CD14-positive monocyte (primary cell): ENCODE data around the gene MRPL48. TPM values are rescaled to one million over a fixed set of nuclear protein-coding genes. Genes with fewer than 3 reads are reported as not detected.

ENCODE experiments used
- DNase-seq, 3 donors: peaks; one replicate each; pipeline ENCODE4 v3.0.0-alpha.2; 2011 to 2022
- H2AFZ ChIP-seq: 2 replicates; pipeline ENCODE4 v1.6.0; 2012; ENCODE audit warnings: mild to moderate bottlenecking, low read depth, low read length, inconsistent platforms; ENCODE audit not compliant: insufficient read depth, poor library complexity, severe bottlenecking
- H3K27ac ChIP-seq, 2 donors: 1 replicate in 1 of 2; 2 replicates in 1 of 2; pipeline ENCODE4 v1.5.1; 2012 to 2013; ENCODE audit warnings: low read length in 2 of 2, control low read depth in 1 of 2, inconsistent platforms in 1 of 2, low read depth in 1 of 2, mild to moderate bottlenecking in 1 of 2
- H3K27me3 ChIP-seq, 2 donors: one replicate each; pipeline versions ENCODE4 v1.6.0 to v1.6.1; 2011 to 2013; ENCODE audit warnings: low read length in 2 of 2; ENCODE audit not compliant: control insufficient read depth in 2 of 2, insufficient read depth in 2 of 2
- H3K36me3 ChIP-seq, 2 donors: replicated peaks in 1 of 2; 1 replicate in 1 of 2; 2 replicates in 1 of 2; pipeline versions ENCODE4 v1.5.1 to v1.6.1; 2012 to 2013; ENCODE audit warnings: low read length in 2 of 2, control low read depth in 1 of 2, inconsistent platforms in 1 of 2, mild to moderate bottlenecking in 1 of 2; ENCODE audit not compliant: insufficient read depth in 2 of 2, control insufficient read depth in 1 of 2
- H3K4me1 ChIP-seq, 2 donors: 1 replicate in 1 of 2; 2 replicates in 1 of 2; pipeline versions ENCODE4 v1.5.1 to v1.6.1; 2012 to 2013; ENCODE audit warnings: low read length in 2 of 2, control low read depth in 1 of 2, inconsistent platforms in 1 of 2, mild to moderate bottlenecking in 1 of 2, moderate library complexity in 1 of 2; ENCODE audit not compliant: insufficient read depth in 2 of 2, control insufficient read depth in 1 of 2
- H3K4me2 ChIP-seq: replicated peaks from 2 replicates; pipeline ENCODE3; 2012; ENCODE audit warnings: low read length, moderate library complexity, mild to moderate bottlenecking; ENCODE audit not compliant: poor library complexity, severe bottlenecking; ENCODE audit errors: extremely low read depth
- H3K4me3 ChIP-seq, 3 experiments: fragments of 200-600 bp in 1 of 3; sonication (generic) in 1 of 3; replicated peaks in 1 of 3; 1 replicate in 2 of 3; 2 replicates in 1 of 3; pipeline ENCODE4 v1.5.1; 2011 to 2013; ENCODE audit warnings: low read length in 3 of 3, mild to moderate bottlenecking in 3 of 3, control low read depth in 2 of 3, low read depth in 2 of 3, inconsistent platforms in 1 of 3, moderate library complexity in 1 of 3
- H3K79me2 ChIP-seq: 2 replicates; pipeline ENCODE4 v1.6.0; 2012; ENCODE audit warnings: mild to moderate bottlenecking, control low read depth, inconsistent platforms, low read length, moderate library complexity; ENCODE audit not compliant: insufficient read depth
- H3K9ac ChIP-seq: 2 replicates; pipeline ENCODE4 v1.6.0; 2017; ENCODE audit warnings: low read length, mild to moderate bottlenecking; ENCODE audit not compliant: insufficient read depth, poor library complexity, severe bottlenecking
- H3K9me3 ChIP-seq, 2 donors: replicated peaks in 1 of 2; 1 replicate in 1 of 2; 2 replicates in 1 of 2; pipeline versions ENCODE4 v1.5.1 to v1.6.1; 2012 to 2013; ENCODE audit warnings: low read length in 2 of 2, control low read depth in 1 of 2; ENCODE audit not compliant: control insufficient read depth in 1 of 2, insufficient read depth in 1 of 2
- H4K20me1 ChIP-seq: 2 replicates; pipeline ENCODE4 v1.6.0; 2012; ENCODE audit warnings: mild to moderate bottlenecking, low read length, control low read depth, moderate library complexity; ENCODE audit not compliant: insufficient read depth
- H3K27ac Mint-ChIP-seq, 7 donors: one replicate each; pipeline ENCODE4 v1.8.0; 2020; ENCODE audit warnings: mild to moderate bottlenecking in 7 of 7, mixed read lengths in 7 of 7, moderate library complexity in 6 of 7, inconsistent platforms in 2 of 7
- H3K27me3 Mint-ChIP-seq, 3 donors: one replicate each; pipeline ENCODE4 v1.8.0; 2021 to 2022; ENCODE audit warnings: low read depth in 3 of 3, mild to moderate bottlenecking in 3 of 3, mixed read lengths in 3 of 3, moderate library complexity in 3 of 3, inconsistent platforms in 1 of 3
- H3K36me3 Mint-ChIP-seq, 2 donors: one replicate each; pipeline ENCODE4 v1.8.0; 2020; ENCODE audit warnings: mixed read lengths in 2 of 2, inconsistent platforms in 1 of 2, mild to moderate bottlenecking in 1 of 2
- H3K4me1 Mint-ChIP-seq: one replicate; pipeline ENCODE4 v1.8.0; 2020; ENCODE audit warnings: mild to moderate bottlenecking, mixed read lengths
- H3K4me3 Mint-ChIP-seq, 2 donors: one replicate each; pipeline ENCODE4 v1.8.0; 2020; ENCODE audit warnings: mild to moderate bottlenecking in 2 of 2, mixed read lengths in 2 of 2, moderate library complexity in 1 of 2
- H3K9me3 Mint-ChIP-seq, 7 donors: one replicate each; pipeline ENCODE4 v1.8.0; 2020 to 2022; ENCODE audit warnings: mixed read lengths in 7 of 7, mild to moderate bottlenecking in 6 of 7, moderate library complexity in 6 of 7, inconsistent platforms in 2 of 7
- CTCF ChIP-seq: fragments of 200-600 bp; IDR thresholded peaks from one replicate; pipeline ENCODE4 v1.8.0; 2022; ENCODE audit warnings: antibody characterized with exemption, mild to moderate bottlenecking
- WGBS: methylation state at CpG from one replicate; pipeline ENCODE4 v1.1.5; 2013; ENCODE audit warnings: missing lambda C conversion rate; ENCODE audit not compliant: insufficient coverage; 5-methylcytosine and 5-hydroxymethylcytosine counted together
- intact Hi-C, 2 donors: fragments of 100-400 bp; cut with micrococcal nuclease; formaldehyde crosslinking; loops; one replicate each; pipeline versions ENCODE4 v1.15.0 to v1.15.1; 2023
- polyA plus RNA-seq, 3 donors: library from polyadenylated mRNA; depleted of rRNA in 1 of 3; unstranded in 2 of 3; stranded (reverse) in 1 of 3; fragments of 300-500 nt in 2 of 3; fragments of >200 nt in 1 of 3; fragmentation: Illumina TruSeq in 2 of 3; gene quantifications; 1 replicate in 2 of 3; 2 replicates in 1 of 3; pipeline ENCODE4 v1.2.3, GENCODE V29; 2012 to 2021

MRPL48 gene
- polyA plus RNA-seq, 3 donors: 17.8 to 43.1 (median 42.9) TPM

- DNase-seq: no peak
- Histone ChIP-seq H3K4me2 (no peak overlapping the region), H3K4me3 (no peak overlapping the region), H3K79me2 (peaks cover 98% of the 10 kb centered on the region), H4K20me1 (peaks cover 98% of the 10 kb centered on the region), H3K9me3 (peaks cover 0 to 3% of the 10 kb centered on the region in 2 donors), H3K36me3 (peaks cover 0 to 5% of the 10 kb centered on the region in 2 donors), H3K27ac (no peak overlapping the region), H3K4me1 (peaks cover 14 to 27% of the 10 kb centered on the region in 2 donors), H3K27me3 (no peaks in the 10 kb centered on the region), H3K9ac (no peak overlapping the region), H2AFZ (no peak overlapping the region)
- Mint-ChIP-seq H3K9me3 (peaks cover 0 to 6% (median 3%) of the 10 kb centered on the region in 7 donors), H3K4me1 (peaks cover 39% of the 10 kb centered on the region), H3K27me3 (peaks cover 0 to 3% (median 0%) of the 10 kb centered on the region in 3 donors), H3K36me3 (peaks cover 4 to 17% of the 10 kb centered on the region in 2 donors), H3K4me3 (no peak overlapping the region), H3K27ac (peak overlapping the region in 5 of 7 donors; percentile 12 to 84 (median 26))
- no peak for TF ChIP-seq CTCF
- intact Hi-C loops: loop anchor here in 1 of 2 donors (5.0 kb wide), 1 partner anchor 35 kb away; the partner anchor contains the start of gene MRPL48
- 94% methylated on average over 8 of the region's 14 CpGs for WGBS
Measured at GRCh38 chr11:73752216-73752867, 35.3 kb upstream of the MRPL48 start.

GRCh38 chr11:73752903-73753302, 34.8 kb upstream of the MRPL48 start:
- H3K36me3 ChIP-seq: peaks cover 0 to 5% of the 10 kb centered on the region in 2 donors
- Mint-ChIP-seq H3K27me3 (peaks cover 0 to 3% (median 0%) of the 10 kb centered on the region in 3 donors), H3K9me3 (peaks cover 0 to 6% (median 3%) of the 10 kb centered on the region in 7 donors), H3K36me3 (peaks cover 4 to 17% of the 10 kb centered on the region in 2 donors), H3K27ac (no peak overlapping the region), H3K4me3 (no peak overlapping the region), H3K4me1 (peaks cover 45% of the 10 kb centered on the region)
- TF ChIP-seq CTCF: no peak
- H2AFZ ChIP-seq: no peak overlapping the region
- H4K20me1 ChIP-seq: peaks cover 98% of the 10 kb centered on the region
- H3K9me3 ChIP-seq: peaks cover 0 to 3% of the 10 kb centered on the region in 2 donors
- no peak overlapping the region for H3K27ac ChIP-seq
- H3K4me1 ChIP-seq: peaks cover 19 to 32% of the 10 kb centered on the region in 2 donors
- no peaks in the 10 kb centered on the region for H3K27me3 ChIP-seq
- no peak overlapping the region for H3K9ac ChIP-seq
- no CpG with 5 or more reads among the region's 7 CpGs for WGBS
- no peak overlapping the region for H3K4me2 ChIP-seq
- no peak overlapping the region for H3K4me3 ChIP-seq
- no peak for DNase-seq
- intact Hi-C loops: loop anchor here in 1 of 2 donors (5.0 kb wide), 1 partner anchor 34 kb away; the partner anchor contains the start of gene MRPL48
- peaks cover 98% of the 10 kb centered on the region for H3K79me2 ChIP-seq
